HEK293 (cell line): Measurements from ENCODE around the gene MED25.
A peak's percentile ranks its signal among the peaks of the same experiment; 100 is the strongest.

Experiments used
- CTCF ChIA-PET: fragments of 350-600 bp; formaldehyde crosslinking; extraction: SDS; loops from one replicate; lab custom pipeline; 2021; ENCODE audit warnings: antibody characterized with exemption; lab: Yijun Ruan, JAX
- POLR2A ChIA-PET: fragments of 300-600 bp; formaldehyde crosslinking; extraction: SDS; loops from one replicate; lab custom pipeline; 2020; ENCODE audit warnings: antibody characterized with exemption, inconsistent platforms; lab: Yijun Ruan, JAX
- H3K27ac ChIP-seq: fragments of 200-500 bp; sonication (Bioruptor generic); 2 replicates; pipeline ENCODE4 v1.5.1; 2014; ENCODE audit warnings: low read depth, low read length, control low read depth, inconsistent platforms; ENCODE audit errors: extremely low read depth
- H3K36me3 ChIP-seq, 2 experiments: fragments of 200-500 bp in 1 of 2; sonication (Bioruptor generic) in 1 of 2; 1 replicate in 1 of 2; 2 replicates in 1 of 2; pipeline ENCODE4 v1.5.1; 2014 to 2017; ENCODE audit warnings: inconsistent platforms in 2 of 2, low read length in 2 of 2; ENCODE audit not compliant: control insufficient read depth in 2 of 2, insufficient read depth in 1 of 2
- H3K4me1 ChIP-seq: fragments of 200-500 bp; sonication (Bioruptor generic); 2 replicates; pipeline ENCODE4 v1.5.1; 2014; ENCODE audit warnings: mild to moderate bottlenecking, low read length, inconsistent platforms; ENCODE audit not compliant: control insufficient read depth, insufficient read depth
- H3K4me3 ChIP-seq: 2 replicates; pipeline ENCODE4 v1.5.1; 2011; ENCODE audit warnings: low read depth, mild to moderate bottlenecking, control low read depth, low read length, moderate library complexity
- H3K9me3 ChIP-seq: fragments of 200-500 bp; sonication (Bioruptor generic); 2 replicates; pipeline ENCODE4 v1.5.1; 2014; ENCODE audit warnings: low read depth, low read length, inconsistent platforms; ENCODE audit not compliant: control insufficient read depth, insufficient read depth
- BCL11B ChIP-seq: fragments of 450-650 bp; formaldehyde crosslinking; IDR thresholded peaks from 2 replicates; pipeline ENCODE4 v1.5.1; 2016; ENCODE audit warnings: low read depth, missing biosample characterization, missing genetic modification characterization
- BCL6B ChIP-seq: fragments of 450-650 bp; formaldehyde crosslinking; IDR thresholded peaks from 2 replicates; pipeline ENCODE4 v1.5.1; 2017; ENCODE audit warnings: missing biosample characterization, missing genetic modification characterization
- EGR2 ChIP-seq: fragments of 450-650 bp; formaldehyde crosslinking; IDR thresholded peaks from 2 replicates; pipeline ENCODE4 v1.5.1; 2016; ENCODE audit warnings: low read depth, missing biosample characterization, missing genetic modification characterization
- GLI2 ChIP-seq: fragments of 450-650 bp; formaldehyde crosslinking; IDR thresholded peaks from 2 replicates; pipeline ENCODE4; 2017; ENCODE audit warnings: missing biosample characterization, missing genetic modification characterization, low read depth, borderline replicate concordance
- MZF1 ChIP-seq: fragments of 450-650 bp; formaldehyde crosslinking; IDR thresholded peaks from 2 replicates; pipeline ENCODE4 v1.5.1; 2017; ENCODE audit warnings: missing biosample characterization, missing genetic modification characterization, borderline replicate concordance
- SP7 ChIP-seq: fragments of 450-650 bp; formaldehyde crosslinking; IDR thresholded peaks from 2 replicates; pipeline ENCODE4 v1.5.1; 2016; ENCODE audit warnings: missing biosample characterization, missing genetic modification characterization
- ZEB2 ChIP-seq: fragments of 450-650 bp; formaldehyde crosslinking; IDR thresholded peaks from 2 replicates; pipeline ENCODE4 v1.5.1; 2016; ENCODE audit warnings: missing biosample characterization, missing genetic modification characterization
- ZFP37 ChIP-seq: fragments of 450-650 bp; formaldehyde crosslinking; IDR thresholded peaks from 2 replicates; pipeline ENCODE4 v1.5.1; 2016; ENCODE audit warnings: missing biosample characterization, missing genetic modification characterization
- ZNF19 ChIP-seq: fragments of 450-650 bp; formaldehyde crosslinking; IDR thresholded peaks from 2 replicates; pipeline ENCODE4; 2016; ENCODE audit warnings: missing biosample characterization, missing genetic modification characterization, low read depth
- ZNF24 ChIP-seq: fragments of 450-650 bp; formaldehyde crosslinking; IDR thresholded peaks from 2 replicates; pipeline ENCODE4 v1.5.1; 2016; ENCODE audit warnings: missing biosample characterization, missing genetic modification characterization
- ZNF280C ChIP-seq: fragments of 450-650 bp; formaldehyde crosslinking; IDR thresholded peaks from 2 replicates; pipeline ENCODE4 v1.5.1; 2016; ENCODE audit warnings: missing biosample characterization, missing genetic modification characterization
- ZNF292 ChIP-seq: fragments of 450-650 bp; formaldehyde crosslinking; IDR thresholded peaks from 2 replicates; pipeline ENCODE4 v1.5.1; 2016; ENCODE audit warnings: low read depth, missing biosample characterization, missing genetic modification characterization, borderline replicate concordance
- ZNF707 ChIP-seq: fragments of 450-650 bp; formaldehyde crosslinking; IDR thresholded peaks from 2 replicates; pipeline ENCODE4 v1.5.1; 2016; ENCODE audit warnings: missing biosample characterization, missing genetic modification characterization
- TF ChIP-seq, protein P1 (sequence below): fragments of 450-650 bp; formaldehyde crosslinking; IDR thresholded peaks from 2 replicates; pipeline ENCODE4 v1.5.1; 2016; ENCODE audit warnings: missing biosample characterization, missing genetic modification characterization

The MED25 gene

DNA sequence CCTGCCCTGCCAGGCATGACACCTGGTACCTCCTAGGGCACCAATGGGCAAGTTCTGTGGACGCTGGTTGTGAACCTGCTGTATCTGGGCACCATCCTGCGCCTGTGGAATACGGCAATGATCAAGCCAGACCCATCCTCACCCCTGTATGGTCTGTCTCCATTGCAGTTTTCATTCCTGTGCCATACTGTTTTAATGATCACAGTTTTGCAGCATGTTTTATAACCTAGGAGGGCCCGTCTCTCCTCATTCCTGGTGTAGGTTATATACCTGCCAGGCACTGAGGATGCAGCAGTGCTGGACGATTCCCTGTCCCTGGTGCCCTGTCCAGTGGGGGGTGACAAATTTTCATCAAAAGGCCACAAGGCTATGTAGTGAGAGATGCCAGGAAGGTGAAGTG, 65.0 kb downstream of the MED25 start (continued):
- TF ChIP-seq, protein P1, sequence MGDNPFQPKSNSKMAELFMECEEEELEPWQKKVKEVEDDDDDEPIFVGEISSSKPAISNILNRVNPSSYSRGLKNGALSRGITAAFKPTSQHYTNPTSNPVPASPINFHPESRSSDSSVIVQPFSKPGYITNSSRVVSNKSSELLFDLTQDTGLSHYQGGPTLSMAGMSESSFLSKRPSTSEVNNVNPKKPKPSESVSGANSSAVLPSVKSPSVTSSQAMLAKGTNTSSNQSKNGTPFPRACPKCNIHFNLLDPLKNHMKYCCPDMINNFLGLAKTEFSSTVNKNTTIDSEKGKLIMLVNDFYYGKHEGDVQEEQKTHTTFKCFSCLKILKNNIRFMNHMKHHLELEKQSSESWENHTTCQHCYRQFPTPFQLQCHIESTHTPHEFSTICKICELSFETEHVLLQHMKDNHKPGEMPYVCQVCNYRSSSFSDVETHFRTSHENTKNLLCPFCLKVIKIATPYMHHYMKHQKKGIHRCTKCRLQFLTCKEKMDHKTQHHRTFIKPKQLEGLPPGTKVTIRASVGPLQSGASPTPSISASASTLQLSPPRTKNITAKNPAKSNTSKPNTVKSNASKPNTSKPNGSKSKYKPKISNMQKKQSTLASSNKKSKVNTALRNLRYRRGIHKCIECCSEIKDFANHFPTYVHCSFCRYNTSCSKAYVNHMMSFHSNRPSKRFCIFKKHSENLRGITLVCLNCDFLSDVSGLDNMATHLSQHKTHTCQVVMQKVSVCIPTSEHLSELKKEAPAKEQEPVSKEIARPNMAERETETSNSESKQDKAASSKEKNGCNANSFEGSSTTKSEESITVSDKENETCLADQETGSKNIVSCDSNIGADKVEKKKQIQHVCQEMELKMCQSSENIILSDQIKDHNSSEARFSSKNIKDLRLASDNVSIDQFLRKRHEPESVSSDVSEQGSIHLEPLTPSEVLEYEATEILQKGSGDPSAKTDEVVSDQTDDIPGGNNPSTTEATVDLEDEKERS (tag by site-specific recombination) = peak; percentile 85

- TF ChIP-seq SP7 (tag by site-specific recombination) = no peak
- TF ChIP-seq EGR2 = no peak
- no peak for TF ChIP-seq ZFP37 (tag by site-specific recombination)
- no peak for TF ChIP-seq ZNF280C (tag by site-specific recombination)
- no peak for TF ChIP-seq BCL6B (tag by site-specific recombination)
- TF ChIP-seq MZF1 (tag by site-specific recombination) = no peak
- no peak for TF ChIP-seq ZNF707 (tag by site-specific recombination)
- no peak for TF ChIP-seq ZEB2 (tag by site-specific recombination)
- no peak for TF ChIP-seq GLI2
- Histone ChIP-seq H3K9me3 (no peaks in the 10 kb centered on the region), H3K36me3 (peaks cover 13 to 57% of the 10 kb centered on the region in 2 experiments; a peak in 2 of 3 replicates), H3K27ac (no peak overlapping the region), H3K4me1 (no peaks in the 10 kb centered on the region), H3K4me3 (no peak overlapping the region)
- ChIA-PET CTCF (no interaction called here), POLR2A (interaction anchor here (0.6 to 1.9 kb wide), 2 partner anchors 15 to 19 kb away, joined by 4 to 5 read pairs; no protein-coding TSS in a partner anchor)
Observed at GRCh38 chr19:49884109-49884508, 66.0 kb downstream of the MED25 start.

GRCh38 chr19:49884760-49885159, 66.7 kb downstream of the MED25 start:
- POLR2A ChIA-PET = interaction anchor here (1.9 kb wide), 1 partner anchor 16 kb away, joined by 5 read pairs; no protein-coding TSS in a partner anchor
- Histone ChIP-seq H3K9me3 (no peaks in the 10 kb centered on the region), H3K36me3 (peaks cover 12 to 52% of the 10 kb centered on the region in 2 experiments; a peak in 2 of 3 replicates)
- TF ChIP-seq ZNF19 = no peak
- no peak for TF ChIP-seq ZNF24 (tag by site-specific recombination)
- TF ChIP-seq BCL11B (tag by site-specific recombination) = no peak
- no peak for TF ChIP-seq ZNF292 (tag by site-specific recombination)
- TF ChIP-seq, all 188 proteins: peak for 0
- H3K4me1 ChIP-seq = no peaks in the 10 kb centered on the region
- no peak overlapping the region for H3K27ac ChIP-seq
- CTCF ChIA-PET = no interaction called here
- H3K4me3 ChIP-seq = no peak overlapping the region
